OCI-LY7 (cell line): Measurements from ENCODE around the gene MYL5. TPM values are rescaled to one million over a fixed set of nuclear protein-coding genes. Genes with fewer than 3 reads are reported as not detected.

Source experiments
- BruUV-seq: library from RNA; stranded (reverse); fragments of 400-500 nt; replicated peaks from 2 replicates; lab custom pipeline; 2021; lab: Mats Ljungman, UMichigan
- CTCF ChIA-PET: fragments of 300-600 bp; sonication (Branson Sonifier 250); formaldehyde crosslinking; loops from one replicate; lab custom pipeline; 2022; ENCODE audit warnings: antibody characterized with exemption; ENCODE audit not compliant: unreplicated experiment; lab: Charles Lee
- POLR2A ChIA-PET: fragments of 300-600 bp; sonication (Branson Sonifier 250); formaldehyde crosslinking; loops from one replicate; lab custom pipeline; 2022; ENCODE audit warnings: antibody characterized with exemption; lab: Charles Lee
- DNase-seq: peaks from one replicate; pipeline ENCODE4 v3.0.0-alpha.2; 2015; ENCODE audit warnings: low spot score
- H2AFZ ChIP-seq: fragments of 200-600 bp; sonication (generic), shearing (Covaris generic); 2 replicates; pipeline ENCODE4 v1.6.1; 2014; ENCODE audit warnings: mild to moderate bottlenecking, antibody characterized with exemption, low read length, moderate library complexity
- H3K27ac ChIP-seq: fragments of 200-600 bp; sonication (generic); 2 replicates; pipeline ENCODE4 v1.5.1; 2014; ENCODE audit warnings: mixed run types, low read depth, mild to moderate bottlenecking, moderate library complexity, low read length, inconsistent platforms; ENCODE audit not compliant: poor library complexity, severe bottlenecking
- H3K36me3 ChIP-seq: fragments of 200-600 bp; sonication (generic); 2 replicates; pipeline ENCODE4 v1.6.1; 2014; ENCODE audit warnings: mild to moderate bottlenecking, antibody characterized with exemption, low read length, moderate library complexity, mixed read lengths; ENCODE audit not compliant: insufficient read depth
- H3K4me1 ChIP-seq: fragments of 200-600 bp; sonication (generic); 2 replicates; pipeline ENCODE4 v1.5.1; 2014; ENCODE audit warnings: mild to moderate bottlenecking, low read length; ENCODE audit not compliant: insufficient read depth, poor library complexity, severe bottlenecking
- H3K4me2 ChIP-seq: fragments of 200-600 bp; sonication (generic); 2 replicates; pipeline ENCODE4 v1.6.1; 2014; ENCODE audit warnings: mild to moderate bottlenecking, low read length
- H3K4me3 ChIP-seq: fragments of 200-600 bp; sonication (generic); 2 replicates; pipeline ENCODE4 v1.5.1; 2014; ENCODE audit warnings: mild to moderate bottlenecking, low read depth, low read length; ENCODE audit not compliant: poor library complexity, severe bottlenecking
- H3K79me2 ChIP-seq: fragments of 200-600 bp; sonication (generic); 2 replicates; pipeline ENCODE4 v1.6.1; 2016; ENCODE audit warnings: low read depth, mild to moderate bottlenecking, low read length, moderate library complexity, mixed read lengths; ENCODE audit not compliant: insufficient read depth
- H3K9me2 ChIP-seq: fragments of 200-600 bp; sonication (generic); 2 replicates; pipeline ENCODE4 v1.6.1; 2016; ENCODE audit warnings: mild to moderate bottlenecking, low read length, mixed read lengths; ENCODE audit not compliant: insufficient read depth
- H3K9me3 ChIP-seq: fragments of 200-600 bp; sonication (generic); 2 replicates; pipeline ENCODE4 v1.6.1; 2014; ENCODE audit warnings: mild to moderate bottlenecking, mixed run types, low read length, mixed read lengths
- H4K20me1 ChIP-seq: fragments of 200-600 bp; sonication (generic); 2 replicates; pipeline ENCODE4 v1.6.1; 2014; ENCODE audit warnings: mild to moderate bottlenecking, antibody characterized with exemption, low read length, moderate library complexity, mixed read lengths; ENCODE audit not compliant: insufficient read depth
- CTCF ChIP-seq: fragments of 200-600 bp; sonication (generic); conservative IDR thresholded peaks from 2 replicates; pipeline ENCODE4 v1.5.1; 2014; ENCODE audit warnings: mild to moderate bottlenecking, antibody characterized with exemption, low read length, moderate library complexity, mixed read lengths
- EZH2phosphoT487 ChIP-seq: fragments of 200-600 bp; sonication (generic); IDR thresholded peaks from 2 replicates; pipeline ENCODE4 v1.6.1; 2018; ENCODE audit warnings: low read depth, borderline replicate concordance, mild to moderate bottlenecking, mixed run types, antibody characterized with exemption, low read length, moderate library complexity, mixed read lengths
- intact Hi-C: fragments of 100-400 bp; cut with micrococcal nuclease; formaldehyde crosslinking; loops from one replicate; pipeline ENCODE4 v1.10.0; 2022; ENCODE audit not compliant: unreplicated experiment
- total RNA-seq, 2 experiments: library from RNA; depleted of rRNA in 1 of 2; stranded (reverse); fragments of >200 nt in 1 of 2; shearing (Covaris generic) in 1 of 2; gene quantifications; 2 replicates each; pipeline ENCODE4 v1.2.3, GENCODE V29; 2014 to 2022

Gene MYL5
- total RNA-seq, 2 experiments from 2014 or later = 24.4 to 62.2 TPM

- Histone ChIP-seq H2AFZ (no peak overlapping the region), H3K9me3 (no peaks in the 10 kb centered on the region), H3K4me2 (no peak overlapping the region), H3K27ac (no peak overlapping the region), H3K4me1 (no peaks in the 10 kb centered on the region), H4K20me1 (no peaks in the 10 kb centered on the region), H3K4me3 (no peak overlapping the region), H3K36me3 (no peaks in the 10 kb centered on the region), H3K9me2 (no peaks in the 10 kb centered on the region), H3K79me2 (no peaks in the 10 kb centered on the region)
- no peak for DNase-seq
- ChIA-PET POLR2A (no interaction called here), CTCF (no interaction called here)
- TF ChIP-seq EZH2phosphoT487 (no peak), CTCF (no peak)
- intact Hi-C loops = no loop called here
- no TSS peak for BruUV-seq
These were observed 24.5 kb upstream of the MYL5 start for GRCh38 chr4:649751-650310.

GRCh38 chr4:650461-650860, 23.9 kb upstream of the MYL5 start:
- intact Hi-C loops = no loop called here
- Histone ChIP-seq H3K4me3 (no peak overlapping the region), H4K20me1 (no peaks in the 10 kb centered on the region), H3K4me2 (no peak overlapping the region), H3K27ac (no peak overlapping the region), H3K4me1 (no peaks in the 10 kb centered on the region), H3K79me2 (no peaks in the 10 kb centered on the region), H3K36me3 (no peaks in the 10 kb centered on the region), H3K9me3 (no peaks in the 10 kb centered on the region), H3K9me2 (no peaks in the 10 kb centered on the region), H2AFZ (no peak overlapping the region)
- no TSS peak for BruUV-seq
- POLR2A ChIA-PET = no interaction called here
- no peak for DNase-seq
- TF ChIP-seq EZH2phosphoT487 (no peak), CTCF (no peak)
- CTCF ChIA-PET = no interaction called here

- no peak for TF ChIP-seq CTCF
- TF ChIP-seq EZH2phosphoT487 = no peak
These were observed 23.1 kb upstream of the MYL5 start for GRCh38 chr4:650951-651883.

More at GRCh38 chr4:650951-651883, 23.1 kb upstream of the MYL5 start:
- ChIA-PET POLR2A (no interaction called here), CTCF (no interaction called here)
- Histone ChIP-seq H3K4me2 (no peak overlapping the region), H2AFZ (no peak overlapping the region), H3K9me3 (no peaks in the 10 kb centered on the region), H3K9me2 (no peaks in the 10 kb centered on the region), H3K4me1 (no peaks in the 10 kb centered on the region), H4K20me1 (no peaks in the 10 kb centered on the region), H3K36me3 (no peaks in the 10 kb centered on the region), H3K4me3 (no peak overlapping the region), H3K79me2 (no peaks in the 10 kb centered on the region), H3K27ac (no peak overlapping the region)
- no TSS peak for BruUV-seq
- no peak for DNase-seq
- intact Hi-C loops = no loop called here
